ENCODE results near the gene MPP3.

Gene MPP3

GRCh38 chr17:43841282-43841681, 8.3 kb upstream of the MPP3 start:
- H3K27ac ChIP-seq: no peak overlapping the region
- H3K4me3 ChIP-seq: no peak overlapping the region

- Histone ChIP-seq H3K27ac (no peak overlapping the region), H3K4me3 (no peak overlapping the region)
Measured at GRCh38 chr17:43840814-43841213, 7.9 kb upstream of the MPP3 start.

GRCh38 chr17:43839670-43840108, 6.7 kb upstream of the MPP3 start:
- H3K27ac ChIP-seq: no peak overlapping the region
- no peak overlapping the region for H3K4me3 ChIP-seq

DNA sequence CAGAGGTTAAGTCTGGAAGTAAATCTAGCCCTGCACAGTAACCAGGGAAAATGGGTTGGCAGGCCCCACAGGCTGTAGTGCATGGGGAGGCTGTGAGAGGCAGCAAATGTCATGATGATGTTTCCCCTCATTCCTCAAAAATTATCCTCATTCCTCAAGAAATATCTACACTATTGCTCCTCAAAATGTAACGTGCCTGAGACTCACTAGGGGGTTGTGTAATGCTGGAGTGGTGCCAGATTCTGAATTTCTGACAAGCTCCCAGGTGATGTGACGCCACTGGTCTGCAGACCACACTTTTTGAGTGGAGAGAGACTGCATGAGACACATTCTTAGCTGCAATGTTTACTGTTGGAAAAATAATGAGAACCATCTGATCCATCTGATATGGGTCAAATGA, 1.2 kb upstream of the MPP3 start:
- Histone ChIP-seq H3K27ac (no peak overlapping the region), H3K4me3 (no peak overlapping the region)

DNA sequence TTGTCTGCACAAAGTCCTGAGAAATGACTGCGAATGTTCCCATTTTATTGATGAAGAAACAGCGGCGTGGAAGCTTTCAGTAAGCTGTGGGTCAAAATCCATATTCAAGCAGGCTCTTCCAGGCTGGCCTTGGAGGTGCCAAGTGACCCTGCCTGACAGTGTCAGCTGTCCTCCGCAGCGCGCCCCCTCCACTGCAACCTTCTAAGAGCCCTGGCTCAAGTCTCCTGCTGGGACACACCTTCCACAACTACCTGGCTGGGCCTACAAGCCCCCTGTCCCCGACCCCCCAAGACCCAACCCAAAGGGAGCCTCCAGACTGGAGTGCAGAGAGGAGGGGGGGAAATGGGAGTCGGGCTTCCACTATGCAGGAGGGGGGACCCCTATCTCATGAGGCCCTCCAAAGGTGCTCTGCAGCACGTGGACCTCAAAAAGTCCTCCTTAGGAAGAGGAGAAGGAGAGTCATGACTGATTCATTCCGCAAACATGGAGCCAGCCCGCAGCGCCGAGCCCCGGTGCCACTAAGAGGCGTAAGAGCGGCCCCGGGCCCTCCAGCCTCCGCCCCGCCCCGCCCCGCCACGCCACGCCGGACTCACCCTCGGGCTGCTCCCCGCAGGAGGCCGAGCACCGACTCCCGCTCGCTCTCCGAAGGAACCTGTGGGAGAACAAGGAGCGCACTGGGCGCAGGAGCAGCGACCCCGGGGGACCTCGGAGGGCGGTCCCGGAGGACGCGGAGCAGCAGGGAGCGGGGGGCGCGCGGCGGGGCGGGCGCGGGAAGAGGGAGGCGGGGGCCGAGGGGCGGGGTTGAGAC, 574 bp downstream of the MPP3 start:
- peak overlapping the region in 20 of 21 experiments; percentile 6 to 84 (median 70) for H3K27ac ChIP-seq
- H3K4me3 ChIP-seq: peak overlapping the region; percentile 66 to 81 (median 75)

GRCh38 chr17:43831633-43832032, 1.3 kb downstream of the MPP3 start:
- peak overlapping the region in 1 of 7 experiments; percentile 77 for H3K4me3 ChIP-seq
- no peak overlapping the region for H3K27ac ChIP-seq

- H3K4me3 ChIP-seq: no peak overlapping the region
Measured at GRCh38 chr17:43830510-43831140, 2.3 kb downstream of the MPP3 start.

DNA sequence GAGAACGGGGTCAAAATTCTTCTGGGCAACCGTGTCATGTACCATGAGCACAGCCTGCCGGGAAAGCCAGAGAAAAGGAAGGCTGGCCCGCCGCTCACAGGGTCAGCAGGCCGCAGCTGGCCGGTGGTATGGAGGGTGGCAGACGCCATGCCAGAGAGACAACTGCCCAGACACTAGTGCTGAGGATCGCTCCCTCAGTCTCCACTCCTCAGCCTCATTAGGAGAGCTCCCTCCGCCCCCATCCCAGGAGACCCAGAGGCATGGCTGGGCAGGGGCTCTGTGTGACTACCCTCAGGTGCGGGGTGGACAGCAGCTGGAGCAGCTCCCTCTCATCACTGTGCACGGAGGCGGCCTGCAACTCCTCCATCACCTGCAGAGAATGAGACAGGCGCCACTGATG, 3.2 kb downstream of the MPP3 start:
- no peak overlapping the region for H3K27ac ChIP-seq

More at GRCh38 chr17:43830510-43831140, 2.3 kb downstream of the MPP3 start:
- H3K27ac ChIP-seq: no peak overlapping the region

GRCh38 chr17:43827596-43827995, 5.3 kb downstream of the MPP3 start:
- Histone ChIP-seq H3K4me3 (no peak overlapping the region), H3K27ac (no peak overlapping the region)

More for the DNA sequence above, 3.2 kb downstream of the MPP3 start:
- no peak overlapping the region for H3K4me3 ChIP-seq

DNA sequence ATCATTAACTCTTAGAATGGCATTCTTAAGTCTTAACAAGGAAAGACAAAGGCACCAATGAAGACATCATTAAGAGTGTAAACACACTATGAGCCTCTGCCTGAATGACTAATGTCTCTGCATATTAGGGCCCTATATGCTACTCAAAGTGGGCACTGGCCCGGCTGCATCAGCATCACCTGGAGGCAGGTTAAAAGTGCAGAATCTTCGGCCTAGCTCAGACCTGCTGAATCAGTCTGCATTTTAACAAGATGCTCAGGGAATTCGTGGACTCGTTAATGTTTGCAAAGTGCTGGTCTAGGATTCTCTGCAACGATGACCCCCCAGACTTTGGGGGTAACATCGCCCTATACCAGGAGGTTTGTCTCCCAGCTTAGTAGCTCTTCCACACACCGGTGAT, 6.7 kb downstream of the MPP3 start:
- Histone ChIP-seq H3K4me3 (no peak overlapping the region), H3K27ac (no peak overlapping the region)

- Histone ChIP-seq H3K27ac (no peak overlapping the region), H3K4me3 (no peak overlapping the region)
Measured at GRCh38 chr17:43825567-43825966, 7.4 kb downstream of the MPP3 start.

- Histone ChIP-seq H3K4me3 (no peak overlapping the region), H3K27ac (no peak overlapping the region)
Measured at GRCh38 chr17:43823350-43824084, 9.4 kb downstream of the MPP3 start.

- no peak overlapping the region for H3K4me3 ChIP-seq
- H3K27ac ChIP-seq: no peak overlapping the region
Measured at GRCh38 chr17:43822570-43823190, 10.3 kb downstream of the MPP3 start.

- Histone ChIP-seq H3K4me3 (no peak overlapping the region), H3K27ac (no peak overlapping the region)
Measured at GRCh38 chr17:43820759-43821158, 12.2 kb downstream of the MPP3 start.

- Histone ChIP-seq H3K27ac (no peak overlapping the region), H3K4me3 (no peak overlapping the region)
Measured at GRCh38 chr17:43818966-43819365, 14.0 kb downstream of the MPP3 start.

DNA sequence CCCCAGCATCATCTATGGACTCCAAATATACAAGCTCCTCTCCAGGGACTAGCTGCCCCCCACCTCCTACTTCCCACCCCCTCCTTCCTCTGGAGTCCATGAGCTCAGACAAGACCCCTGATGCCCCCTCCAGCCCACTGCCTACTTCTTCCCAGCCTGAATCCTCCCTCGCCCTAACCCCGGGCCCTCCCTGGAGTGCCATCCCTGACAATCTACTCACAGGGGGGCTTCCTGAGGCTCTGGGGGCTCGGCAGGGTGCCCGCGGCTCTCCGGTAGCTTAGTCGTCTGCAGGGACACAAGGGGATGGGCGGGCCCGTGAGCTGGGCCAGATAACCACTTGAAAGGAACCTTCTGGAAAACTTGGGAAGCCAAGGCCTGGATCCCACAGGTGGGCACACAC, 15.1 kb downstream of the MPP3 start:
- H3K27ac ChIP-seq: no peak overlapping the region
- no peak overlapping the region for H3K4me3 ChIP-seq

- Histone ChIP-seq H3K27ac (no peak overlapping the region), H3K4me3 (no peak overlapping the region)
Measured at GRCh38 chr17:43816336-43817320, 16.3 kb downstream of the MPP3 start.

DNA sequence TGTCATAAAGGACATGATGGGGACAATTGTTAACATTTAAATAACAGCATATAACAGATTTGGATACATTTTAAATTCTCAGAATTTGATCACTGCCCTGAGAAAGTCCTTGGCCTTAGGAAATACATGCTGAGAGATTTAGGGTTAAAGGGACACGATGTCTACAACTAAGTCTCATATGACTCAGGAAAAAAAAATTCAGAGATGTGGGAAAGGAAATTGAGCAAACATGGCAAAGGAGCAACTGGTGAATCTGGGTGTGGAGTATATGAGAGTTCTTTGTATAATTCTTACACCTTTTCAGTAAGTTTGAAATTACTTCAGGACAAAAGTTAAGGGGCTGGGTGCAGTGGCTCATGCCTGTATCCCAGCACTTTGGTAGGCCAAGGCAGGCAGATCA, 18.2 kb downstream of the MPP3 start:
- no peak overlapping the region for H3K27ac ChIP-seq
- no peak overlapping the region for H3K4me3 ChIP-seq

DNA sequence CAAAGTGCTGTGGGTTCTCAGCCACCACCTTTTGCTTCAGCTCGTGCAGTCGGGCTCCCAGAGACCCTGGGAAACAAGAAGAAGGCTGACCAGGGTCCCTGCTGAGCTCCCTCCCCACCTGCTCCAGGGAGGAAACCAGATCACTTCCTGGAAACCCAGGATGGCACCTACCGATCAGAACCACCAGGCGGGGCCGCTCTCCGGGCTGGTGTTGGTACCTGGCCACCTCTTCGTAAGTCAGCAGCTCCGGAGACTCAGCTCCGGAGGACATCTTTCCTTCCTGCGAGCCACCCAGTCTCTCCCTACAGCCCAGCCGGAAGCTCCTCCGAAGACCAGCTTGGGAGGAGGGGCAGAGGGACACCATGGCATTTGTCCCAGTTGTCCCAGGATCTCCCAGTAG, 18.9 kb downstream of the MPP3 start:
- H3K27ac ChIP-seq: no peak overlapping the region
- H3K4me3 ChIP-seq: no peak overlapping the region

All from skin epidermis (tissue), 12 donors.